HUES64 (cell line): ENCODE results near the gene CLDN6.

Source experiments
- H3K27ac ChIP-seq: 2 replicates; pipeline ENCODE4 v1.7.0; 2013; ENCODE audit warnings: low read depth, low read length, inconsistent platforms
- H3K27me3 ChIP-seq: 2 replicates; pipeline ENCODE4 v1.6.1; 2013; ENCODE audit warnings: mild to moderate bottlenecking, low read length; ENCODE audit not compliant: insufficient read depth
- H3K36me3 ChIP-seq: 2 replicates; pipeline ENCODE4 v1.6.1; 2013; ENCODE audit warnings: mild to moderate bottlenecking, low read length; ENCODE audit not compliant: insufficient read depth
- H3K4me1 ChIP-seq: 2 replicates; pipeline ENCODE4 v1.6.1; 2013; ENCODE audit warnings: mild to moderate bottlenecking, low read length, moderate library complexity; ENCODE audit not compliant: insufficient read depth
- H3K4me3 ChIP-seq: 2 replicates; pipeline ENCODE4 v1.5.1; 2013; ENCODE audit warnings: mild to moderate bottlenecking, low read length, moderate library complexity
- H3K9ac ChIP-seq: 2 replicates; pipeline ENCODE4 v1.6.1; 2013; ENCODE audit warnings: mild to moderate bottlenecking, low read depth, low read length
- H3K9me3 ChIP-seq: 2 replicates; pipeline ENCODE4 v1.6.1; 2013; ENCODE audit warnings: low read depth, low read length; ENCODE audit not compliant: insufficient read depth
- WGBS: fragments of 150-250, 120-280 bp; methylation state at CpG from one replicate; pipeline ENCODE4 v1.1.7; 2013; ENCODE audit warnings: missing lambda C conversion rate; 5-methylcytosine and 5-hydroxymethylcytosine counted together

Gene CLDN6

DNA sequence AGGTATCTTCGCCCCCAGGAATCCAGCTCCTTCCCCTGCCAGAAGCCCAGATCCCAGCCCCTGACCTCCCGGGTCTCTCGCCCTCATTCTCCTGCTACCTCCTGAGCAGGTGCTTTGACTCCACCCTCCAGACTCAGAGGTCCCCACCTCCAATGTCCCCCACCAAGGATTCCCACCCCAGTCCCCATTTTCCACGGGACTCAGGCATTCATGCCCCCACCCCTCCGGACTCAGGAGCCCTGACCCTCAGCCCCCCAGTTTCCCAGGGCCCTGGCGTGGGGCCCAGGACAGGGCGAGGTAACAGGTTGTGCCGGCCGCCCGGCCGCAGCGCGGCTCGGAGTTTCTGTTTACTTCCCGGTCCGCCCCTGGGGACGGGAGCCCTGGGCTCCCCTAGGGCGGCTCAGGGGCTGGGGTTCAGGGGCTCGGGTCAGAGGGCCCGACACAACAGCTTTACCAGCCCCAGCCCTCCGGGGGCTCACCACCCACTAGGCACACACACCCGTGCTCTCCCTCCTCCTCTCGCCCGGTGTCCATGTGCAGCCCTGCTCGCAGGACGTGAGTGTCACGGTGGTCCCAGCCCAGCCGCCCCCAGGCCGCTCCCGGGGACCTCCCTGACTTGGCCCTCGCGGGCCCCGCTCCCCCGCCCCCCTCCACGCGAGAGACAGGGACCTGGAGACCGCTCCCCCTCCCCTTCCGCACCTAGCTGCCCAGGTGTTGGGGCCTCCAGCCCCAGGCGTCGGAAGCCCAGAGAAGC is 18.2 kb upstream of the CLDN6 start:
- 9% methylated on average over 40 of the region's 40 CpGs for WGBS
- H3K27me3 ChIP-seq = peaks cover 51% of the 10 kb centered on the region
- H3K4me1 ChIP-seq = peaks cover 5% of the 10 kb centered on the region; the same call in 1 of the 2 replicates
- H3K9ac ChIP-seq = peak overlapping the region; percentile 38; the same call in 1 of the 2 replicates
- no peak overlapping the region for H3K27ac ChIP-seq
- peak overlapping the region; percentile 63 for H3K4me3 ChIP-seq
- no peaks in the 10 kb centered on the region for H3K36me3 ChIP-seq
- no peaks in the 10 kb centered on the region for H3K9me3 ChIP-seq

DNA sequence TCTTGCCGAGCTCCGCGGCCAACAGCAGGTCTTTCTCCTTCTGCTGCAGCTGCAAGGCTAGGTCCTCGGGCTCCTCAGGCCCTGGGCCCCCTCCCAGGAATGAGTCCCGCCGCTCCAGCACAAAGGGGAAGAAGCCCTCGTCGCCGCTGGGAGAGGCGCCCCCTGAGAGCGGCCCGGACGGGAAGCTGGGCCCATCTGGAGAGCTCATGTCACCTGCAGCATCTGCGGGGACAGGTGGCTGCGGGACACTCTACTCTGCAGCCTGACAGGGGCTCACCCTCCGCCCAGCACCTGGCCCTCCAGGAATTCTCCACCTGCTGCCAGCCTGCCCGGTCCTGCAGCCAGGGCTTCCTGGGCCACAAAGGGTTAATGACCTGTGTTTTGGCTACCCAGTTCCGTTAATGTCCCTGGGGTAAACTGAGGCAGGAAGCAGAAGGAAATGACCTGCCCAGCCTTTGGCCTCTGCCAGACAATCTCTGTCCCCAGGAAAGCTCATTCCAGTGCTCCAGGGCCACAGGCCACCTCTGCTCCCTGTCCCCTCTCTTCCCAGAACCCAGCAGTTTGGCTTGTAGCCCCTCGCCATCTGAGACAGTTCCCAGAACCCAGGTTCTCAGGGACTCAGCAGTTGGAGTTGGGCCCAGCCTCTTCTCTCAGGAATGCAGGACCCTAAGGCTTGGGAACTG is 17.4 kb upstream of the CLDN6 start:
- no peaks in the 10 kb centered on the region for H3K9me3 ChIP-seq
- 63% methylated on average over 19 of the region's 19 CpGs for WGBS
- H3K9ac ChIP-seq = no peak overlapping the region
- no peaks in the 10 kb centered on the region for H3K36me3 ChIP-seq
- peaks cover 51% of the 10 kb centered on the region for H3K27me3 ChIP-seq
- H3K27ac ChIP-seq = no peak overlapping the region
- H3K4me1 ChIP-seq = peaks cover 5% of the 10 kb centered on the region; the same call in 1 of the 2 replicates
- peak overlapping the region; percentile 63 for H3K4me3 ChIP-seq

DNA sequence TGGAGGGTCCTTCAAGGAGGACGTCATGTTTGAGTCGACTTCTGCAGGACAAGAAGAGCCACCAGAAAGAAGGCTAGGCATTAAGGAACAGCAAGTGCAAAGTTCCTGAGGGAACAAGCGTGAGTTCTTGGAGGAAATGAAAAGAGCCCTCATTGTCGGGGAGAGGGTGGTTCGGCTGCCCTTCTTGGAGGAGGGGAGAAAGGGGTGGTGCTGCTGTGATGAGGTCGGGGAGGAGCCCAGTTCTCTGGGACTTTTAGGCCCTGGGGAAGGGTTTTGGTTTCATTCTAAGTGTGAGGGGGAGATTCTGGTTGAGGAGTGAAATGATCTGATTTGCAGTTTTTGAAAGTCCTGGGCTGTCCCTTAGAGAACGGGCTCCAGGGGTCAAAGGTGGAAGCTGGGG is 14.6 kb upstream of the CLDN6 start:
- H3K4me1 ChIP-seq = peaks cover 9% of the 10 kb centered on the region
- peaks cover 53% of the 10 kb centered on the region for H3K27me3 ChIP-seq
- WGBS = 73% methylated on average over 7 of the region's 7 CpGs
- H3K9me3 ChIP-seq = no peaks in the 10 kb centered on the region
- no peaks in the 10 kb centered on the region for H3K36me3 ChIP-seq
- no peak overlapping the region for H3K27ac ChIP-seq
- H3K9ac ChIP-seq = no peak overlapping the region
- H3K4me3 ChIP-seq = no peak overlapping the region

DNA sequence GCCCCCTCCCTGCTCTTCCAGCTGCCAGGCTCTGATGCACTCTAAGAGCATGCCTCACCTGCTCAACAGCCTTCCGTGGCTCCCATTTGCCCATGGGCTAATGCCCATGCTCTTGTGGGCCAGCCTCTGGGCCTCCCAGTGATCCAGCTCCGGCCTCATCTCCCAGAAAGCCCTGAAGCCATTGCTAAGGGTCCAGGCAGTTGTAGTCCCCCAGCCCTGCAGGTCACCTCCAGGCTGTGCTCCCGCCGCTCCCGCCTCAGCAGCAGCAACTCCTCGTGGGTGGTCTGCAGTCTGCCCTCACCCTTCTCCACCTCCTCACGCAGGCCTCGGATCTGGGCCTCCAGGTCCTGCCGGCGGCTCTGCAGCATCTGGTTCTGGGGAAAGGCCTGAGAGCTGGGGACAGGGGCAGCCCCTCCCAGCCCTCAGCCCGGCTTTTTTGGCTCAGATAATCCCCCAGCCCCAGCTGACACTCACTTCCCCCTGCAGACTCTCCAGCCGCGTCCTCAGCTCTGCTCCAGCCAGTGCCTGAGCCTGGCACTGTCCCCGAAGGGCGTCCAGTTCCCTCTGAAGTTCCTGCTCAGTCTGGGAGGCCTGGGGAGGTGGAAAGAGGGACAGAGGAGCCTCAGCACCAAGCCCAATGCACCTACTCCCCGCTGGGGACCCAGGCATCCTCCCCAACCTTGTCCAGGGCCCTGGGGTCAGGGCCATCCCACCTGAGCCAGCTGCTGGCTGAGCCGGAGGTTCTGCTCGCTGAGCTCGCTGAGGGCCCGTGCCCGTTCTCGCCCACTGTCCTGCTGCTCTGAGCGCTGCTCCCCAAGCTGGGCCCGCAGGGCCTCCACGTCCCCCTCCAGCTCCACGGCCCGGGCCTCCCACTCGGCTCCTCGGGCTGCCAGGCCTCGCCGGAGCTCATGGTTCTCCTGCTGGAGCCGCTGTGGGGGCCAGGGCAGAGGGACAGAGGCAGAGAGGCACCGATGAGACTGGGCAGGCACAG is 12.5 kb upstream of the CLDN6 start:
- no peaks in the 10 kb centered on the region for H3K9me3 ChIP-seq
- no peak overlapping the region for H3K27ac ChIP-seq
- H3K9ac ChIP-seq = no peak overlapping the region
- peaks cover 11% of the 10 kb centered on the region for H3K4me1 ChIP-seq
- H3K27me3 ChIP-seq = peaks cover 32% of the 10 kb centered on the region
- H3K36me3 ChIP-seq = peaks cover 17% of the 10 kb centered on the region
- H3K4me3 ChIP-seq = no peak overlapping the region
- 89% methylated on average over 33 of the region's 33 CpGs for WGBS

DNA sequence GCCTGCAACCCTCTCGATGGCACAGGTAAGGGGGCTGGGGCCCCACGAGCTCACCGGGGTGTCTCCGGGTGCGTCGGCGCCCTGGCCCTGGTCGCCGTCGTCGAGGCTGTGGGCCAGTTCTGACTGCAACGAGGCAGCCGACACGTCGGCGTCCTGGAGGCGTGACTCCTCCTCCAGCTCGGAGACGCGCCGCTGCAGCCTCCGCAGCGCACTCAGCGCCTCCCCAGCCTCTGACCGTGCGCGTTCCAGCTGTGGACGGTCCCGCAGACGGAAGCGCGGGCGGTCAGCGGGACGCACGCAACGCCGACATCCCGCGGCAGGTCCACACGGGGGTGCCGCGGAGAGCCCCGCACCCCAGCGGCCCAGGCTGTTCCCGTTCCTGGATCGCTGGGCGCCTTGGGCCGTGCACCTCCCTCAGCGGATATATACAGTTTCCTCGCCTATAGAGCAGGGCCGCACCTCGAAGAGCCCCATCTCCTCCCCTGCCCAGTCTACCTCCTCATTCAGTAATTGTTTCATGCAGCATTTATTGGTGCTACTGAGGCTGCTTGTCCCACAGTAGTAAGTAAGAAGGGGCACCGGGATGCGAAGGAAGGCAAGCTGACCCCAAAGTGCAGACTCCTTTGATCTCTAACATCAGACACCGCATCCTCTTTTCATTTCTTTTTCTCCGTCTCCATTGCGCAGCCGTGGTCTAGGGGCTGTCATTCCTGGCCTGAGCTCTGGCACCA is 11.7 kb upstream of the CLDN6 start:
- no peak overlapping the region for H3K4me3 ChIP-seq
- no peak overlapping the region for H3K9ac ChIP-seq
- peaks cover 17% of the 10 kb centered on the region for H3K36me3 ChIP-seq
- H3K27ac ChIP-seq = no peak overlapping the region
- 91% methylated on average over 59 of the region's 59 CpGs for WGBS
- H3K27me3 ChIP-seq = peaks cover 26% of the 10 kb centered on the region
- no peaks in the 10 kb centered on the region for H3K9me3 ChIP-seq
- peaks cover 11% of the 10 kb centered on the region for H3K4me1 ChIP-seq

DNA sequence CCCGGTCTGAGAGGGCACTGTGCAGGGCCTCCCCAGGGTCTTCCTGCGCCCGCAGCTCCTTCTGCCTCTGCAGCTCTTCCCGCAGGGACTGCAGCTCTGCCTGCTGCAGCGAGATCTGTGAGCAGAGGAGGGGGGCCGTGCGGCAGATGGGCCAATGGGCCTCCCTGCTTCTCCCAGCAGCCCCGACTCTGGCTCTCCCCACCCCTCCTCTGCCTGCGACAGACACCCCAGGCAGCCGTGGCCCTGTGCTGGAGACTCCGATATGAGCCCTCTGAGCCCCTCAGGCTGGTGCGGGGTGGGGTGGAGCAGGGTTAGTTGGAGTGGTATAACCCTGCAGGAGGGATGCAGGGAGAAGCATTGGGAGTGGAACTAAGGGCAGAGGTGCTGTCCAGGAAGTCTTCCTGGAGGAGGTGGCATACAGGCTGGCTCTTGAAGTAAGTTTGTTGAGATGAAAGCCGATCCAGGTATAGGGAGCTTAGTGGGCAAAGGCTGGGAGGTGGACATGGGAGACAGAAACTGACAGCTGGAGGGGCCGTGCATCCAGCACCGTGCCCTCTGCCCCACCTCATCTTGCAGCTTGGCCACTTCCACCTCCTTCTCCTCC is 10.8 kb upstream of the CLDN6 start:
- Histone ChIP-seq H3K4me1 (peaks cover 11% of the 10 kb centered on the region), H3K36me3 (peaks cover 17% of the 10 kb centered on the region), H3K9me3 (no peaks in the 10 kb centered on the region), H3K4me3 (no peak overlapping the region), H3K27ac (no peak overlapping the region), H3K9ac (no peak overlapping the region), H3K27me3 (peaks cover 20% of the 10 kb centered on the region)
- WGBS = 62% methylated on average over 15 of the region's 15 CpGs

DNA sequence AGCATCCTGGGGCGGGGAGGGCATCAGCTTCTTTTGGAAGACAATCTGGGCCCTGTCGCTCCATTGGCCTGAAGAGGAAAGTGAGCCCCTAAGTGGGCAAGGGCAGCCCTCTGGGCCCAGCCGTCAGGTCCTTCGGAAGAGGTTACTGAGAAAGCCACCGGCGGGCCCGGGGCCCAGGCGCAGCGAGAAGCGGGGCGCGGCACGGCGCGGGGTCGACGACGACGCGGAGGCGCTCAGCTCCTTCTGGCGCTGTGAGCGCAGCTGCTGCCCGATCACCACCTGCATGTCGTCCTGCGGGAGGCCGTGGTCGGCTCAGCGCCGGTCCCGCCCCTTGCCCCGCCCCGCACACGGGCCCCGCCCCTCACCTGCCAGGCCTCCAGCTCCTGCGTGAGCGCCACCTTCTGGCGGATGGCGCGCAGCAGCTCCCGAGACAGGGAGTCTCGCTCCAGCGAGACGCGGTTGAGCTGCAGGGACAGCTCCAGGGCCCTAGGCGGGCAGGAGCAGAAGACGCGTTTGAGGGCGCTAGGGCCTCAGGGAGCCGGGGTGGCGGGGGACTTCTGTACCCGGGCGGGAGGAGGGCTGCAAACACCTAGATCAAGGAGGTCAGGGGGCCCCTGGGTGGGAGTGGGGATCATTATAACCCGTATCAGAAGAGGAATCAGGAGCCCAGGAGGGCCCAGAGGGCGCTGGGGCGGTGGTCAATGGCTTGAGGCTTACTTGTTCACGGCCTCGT is 10.2 kb upstream of the CLDN6 start:
- Histone ChIP-seq H3K36me3 (peaks cover 17% of the 10 kb centered on the region), H3K9me3 (no peaks in the 10 kb centered on the region), H3K9ac (no peak overlapping the region), H3K4me1 (peaks cover 11% of the 10 kb centered on the region), H3K27ac (peak overlapping the region; percentile 74; the same call in 1 of the 2 replicates), H3K4me3 (peak overlapping the region; percentile 37), H3K27me3 (peaks cover 20% of the 10 kb centered on the region)
- 6% methylated on average over 58 of the region's 58 CpGs for whole genome bisulfite sequencing

DNA sequence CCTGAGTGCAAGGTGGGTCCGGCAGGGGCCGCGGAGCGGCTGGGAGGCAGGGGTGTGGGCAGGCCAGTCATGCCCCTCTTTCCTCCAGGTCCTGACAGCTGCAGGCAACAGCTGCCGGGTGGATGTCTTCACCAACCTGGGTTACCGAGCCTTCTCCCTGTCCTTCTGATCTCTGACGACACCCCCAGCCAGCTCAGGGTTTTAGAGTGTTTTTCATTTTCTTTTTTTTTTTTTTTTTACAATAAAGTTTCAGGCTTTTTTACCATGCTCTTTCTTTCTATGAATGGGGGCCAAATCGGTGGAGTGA is 9.5 kb upstream of the CLDN6 start:
- Histone ChIP-seq H3K4me1 (peaks cover 17% of the 10 kb centered on the region), H3K9me3 (no peaks in the 10 kb centered on the region), H3K4me3 (no peak overlapping the region), H3K36me3 (peaks cover 17% of the 10 kb centered on the region), H3K27me3 (peaks cover 20% of the 10 kb centered on the region), H3K27ac (no peak overlapping the region), H3K9ac (no peak overlapping the region)
- 87% methylated on average over 7 of the region's 8 CpGs for WGBS

DNA sequence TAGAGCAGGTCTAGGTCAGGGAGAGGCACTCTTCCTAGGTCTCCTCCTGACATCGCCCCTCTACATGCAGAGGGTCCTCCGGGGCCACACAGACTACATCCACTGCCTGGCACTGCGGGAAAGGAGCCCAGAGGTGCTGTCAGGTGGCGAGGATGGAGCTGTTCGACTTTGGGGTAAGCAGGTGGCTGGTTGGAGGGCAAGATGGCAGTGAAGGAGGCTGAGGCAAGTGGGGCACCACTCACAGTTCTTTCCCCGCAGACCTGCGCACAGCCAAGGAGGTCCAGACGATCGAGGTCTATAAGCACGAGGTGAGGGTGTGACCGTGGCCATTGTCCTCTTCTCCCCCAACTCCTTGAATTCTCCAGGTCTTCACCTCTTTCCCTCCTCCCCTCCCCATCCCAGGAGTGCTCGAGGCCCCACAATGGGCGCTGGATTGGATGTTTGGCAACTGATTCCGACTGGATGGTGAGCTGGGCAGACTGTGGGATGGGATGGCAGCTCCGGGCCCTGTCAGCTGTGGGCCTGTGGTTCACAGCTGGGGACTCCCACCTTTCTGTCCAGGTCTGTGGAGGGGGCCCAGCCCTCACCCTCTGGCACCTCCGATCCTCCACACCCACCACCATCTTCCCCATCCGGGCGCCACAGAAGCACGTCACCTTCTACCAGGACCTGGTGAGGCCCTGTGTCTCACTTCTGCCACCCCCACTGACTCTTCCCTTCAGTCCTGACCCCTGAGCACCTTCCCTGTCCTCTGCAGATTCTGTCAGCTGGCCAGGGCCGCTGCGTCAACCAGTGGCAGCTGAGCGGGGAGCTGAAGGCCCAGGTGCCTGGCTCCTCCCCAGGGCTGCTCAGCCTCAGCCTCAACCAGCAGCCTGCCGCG is 8.9 kb upstream of the CLDN6 start:
- Histone ChIP-seq H3K4me1 (peaks cover 21% of the 10 kb centered on the region), H3K27ac (no peak overlapping the region)
- WGBS = 93% methylated on average over 24 of the region's 24 CpGs

More for the DNA sequence above, 8.9 kb upstream of the CLDN6 start:
- Histone ChIP-seq H3K9ac (no peak overlapping the region), H3K9me3 (no peaks in the 10 kb centered on the region), H3K27me3 (peaks cover 20% of the 10 kb centered on the region), H3K36me3 (peaks cover 17% of the 10 kb centered on the region), H3K4me3 (no peak overlapping the region)
